GM12878 (cell line): Measurements from ENCODE around the gene CCDC9.

ENCODE experiments used
- BACH1 ChIP-seq: fragments of 450-650 bp; IDR thresholded peaks from 2 replicates; pipeline ENCODE4 v1.6.1; 2017; ENCODE audit warnings: mild to moderate bottlenecking, borderline replicate concordance
- CTCF ChIP-seq, 3 experiments: IDR thresholded peaks in 2 of 3; conservative IDR thresholded peaks in 1 of 3; 2 replicates each; pipeline ENCODE4 v1.5.1; 2011; ENCODE audit warnings: low read depth in 3 of 3, low read length in 3 of 3, mild to moderate bottlenecking in 3 of 3, control low read depth in 2 of 3, moderate library complexity in 2 of 3, inconsistent platforms in 1 of 3, mixed read lengths in 1 of 3; ENCODE audit not compliant: control insufficient read depth in 2 of 3, insufficient read depth in 1 of 3; ENCODE audit errors: extremely low read depth in 1 of 3
- E2F8 ChIP-seq: fragments of 450-650 bp; IDR thresholded peaks from 2 replicates; pipeline ENCODE4 v1.6.1; 2018; ENCODE audit warnings: mild to moderate bottlenecking, low read depth, moderate library complexity; ENCODE audit not compliant: partially characterized antibody
- EP300 ChIP-seq, 2 experiments: fragments of 150-350 bp in 1 of 2; IDR thresholded peaks; 2 replicates each; pipeline ENCODE4 v1.6.1; 2011 to 2012; ENCODE audit warnings: low read depth in 2 of 2, low read length in 2 of 2, borderline replicate concordance in 1 of 2, improper control_type of control experiment in 1 of 2, inconsistent platforms in 1 of 2; ENCODE audit not compliant: control insufficient read depth in 1 of 2
- EZH2 ChIP-seq: IDR thresholded peaks from 2 replicates; pipeline ENCODE4 v1.6.1; 2012; ENCODE audit warnings: low read depth, mild to moderate bottlenecking, control low read depth, inconsistent platforms, low read length, borderline replicate concordance; ENCODE audit not compliant: control insufficient read depth
- IKZF1 ChIP-seq: fragments of 450-650 bp; conservative IDR thresholded peaks from 2 replicates; pipeline ENCODE4 v1.6.1; 2017; ENCODE audit warnings: antibody characterized with exemption, mild to moderate bottlenecking
- MTA3 ChIP-seq: IDR thresholded peaks from 2 replicates; pipeline ENCODE4 v1.6.1; 2012; ENCODE audit warnings: low read length, inconsistent platforms, borderline replicate concordance
- PAX5 ChIP-seq: IDR thresholded peaks from 2 replicates; pipeline ENCODE4 v1.6.1; 2011; ENCODE audit warnings: low read depth, low read length, borderline replicate concordance
- POLR2AphosphoS5 ChIP-seq: IDR thresholded peaks from 2 replicates; pipeline ENCODE4 v1.6.1; 2011; ENCODE audit warnings: mild to moderate bottlenecking, low read length, inconsistent platforms
- SIN3A ChIP-seq: IDR thresholded peaks from 2 replicates; pipeline ENCODE4 v1.6.1; 2012; ENCODE audit warnings: low read depth, low read length, improper control_type of control experiment
- SMC3 ChIP-seq: IDR thresholded peaks from 2 replicates; pipeline ENCODE4 v1.6.1; 2011; ENCODE audit warnings: low read length, improper control_type of control experiment, borderline replicate concordance
- TAF1 ChIP-seq: IDR thresholded peaks from 2 replicates; pipeline ENCODE4 v1.6.1; 2011; ENCODE audit warnings: mild to moderate bottlenecking, low read depth, low read length, borderline replicate concordance
- TBL1XR1 ChIP-seq: IDR thresholded peaks from 2 replicates; pipeline ENCODE4 v1.6.1; 2012; ENCODE audit warnings: low read depth, low read length, improper control_type of control experiment
- YY1 ChIP-seq: IDR thresholded peaks from 2 replicates; pipeline ENCODE4 v1.6.1; 2011; ENCODE audit warnings: low read depth, mild to moderate bottlenecking, low read length

- TF ChIP-seq EZH2: no peak
- TF ChIP-seq CTCF (IDR thresholded peaks at IDR 0.05 in 2 of 3, conservative IDR thresholded peaks at IDR 0.05 in 1 of 3; ENCODE audit: control insufficient read depth in 2 of 3, extremely low read depth in 1 of 3, insufficient read depth in 1 of 3, low read depth in 3 of 3, low read length in 3 of 3): peak; percentile 74 to 90 (median 82); a peak in 5 of 6 replicates
- no peak for TF ChIP-seq E2F8
- no peak for TF ChIP-seq SIN3A
- TF ChIP-seq EP300 (IDR thresholded peaks at IDR 0.05; ENCODE audit: borderline replicate concordance in 1 of 2, control insufficient read depth in 1 of 2, low read depth in 2 of 2, low read length in 2 of 2): no peak
- TF ChIP-seq PAX5: no peak
- peak; percentile 78 for TF ChIP-seq SMC3
- TF ChIP-seq IKZF1: no peak
- 0 out of 2 replicates have a peak, but pooled peaks have one; percentile 39 for TF ChIP-seq YY1
- no peak for TF ChIP-seq TAF1
- no peak for TF ChIP-seq TBL1XR1
- TF ChIP-seq POLR2AphosphoS5: no peak
- no peak for TF ChIP-seq MTA3
- TF ChIP-seq BACH1: no peak
Measured at GRCh38 chr19:47210689-47211316, 45.5 kb upstream of the CCDC9 start.
